HFFc6 (cell line): Measurements from ENCODE around the gene OR9Q1. TPM values are rescaled to one million over a fixed set of nuclear protein-coding genes. Genes with fewer than 3 reads are reported as not detected.
"Not testable (repeated sequence)": the region's sequence is repeated elsewhere in the genome, so short reads cannot be mapped to it uniquely, and the experiment has no call there.

ENCODE experiments used
- DNase-seq: peaks from one replicate; pipeline ENCODE4 v3.0.0-alpha.2; 2018
- H3K27ac Mint-ChIP-seq: 2 replicates; pipeline ENCODE4 v1.8.0; 2020; ENCODE audit warnings: mild to moderate bottlenecking, mixed read lengths
- H3K27me3 Mint-ChIP-seq: 2 replicates; pipeline ENCODE4 v1.8.0; 2021; ENCODE audit warnings: mild to moderate bottlenecking, moderate library complexity, mixed read lengths; ENCODE audit not compliant: insufficient read depth
- H3K36me3 Mint-ChIP-seq: 2 replicates; pipeline ENCODE4 v1.8.0; 2021; ENCODE audit warnings: low read depth, mixed read lengths
- H3K4me1 Mint-ChIP-seq: 2 replicates; pipeline ENCODE4 v1.8.0; 2020; ENCODE audit warnings: low read depth, mixed read lengths
- H3K4me3 Mint-ChIP-seq: 2 replicates; pipeline ENCODE4 v1.8.0; 2020; ENCODE audit warnings: mild to moderate bottlenecking, moderate library complexity, mixed read lengths
- H3K9me3 Mint-ChIP-seq: 2 replicates; pipeline ENCODE4 v1.8.0; 2020; ENCODE audit warnings: mild to moderate bottlenecking, mixed read lengths
- total RNA-seq, 6 experiments: library from RNA; stranded (reverse); fragmentation: NEBNext Ultra II Directional; extraction: Animal tissue kit (Norgen Biotek cat#: 25700); gene quantifications; 2 replicates in 1 of 6; 3 replicates in 5 of 6; pipeline ENCODE4 v1.2.3, GENCODE V29; 2021
- TF ChIP-seq, protein P1 (sequence below): fragments of 200-600 bp; sonication (generic); IDR thresholded peaks from 2 replicates; pipeline ENCODE4 v1.5.0; 2021; ENCODE audit warnings: antibody characterized with exemption, mild to moderate bottlenecking

The OR9Q1 gene
- total RNA-seq, 6 experiments from 2014 or later = not detected

- no peaks in the 10 kb centered on the region for H3K36me3 Mint-ChIP-seq
- peaks cover 3% of the 10 kb centered on the region for H3K27me3 Mint-ChIP-seq
- H3K9me3 Mint-ChIP-seq = no peaks in the 10 kb centered on the region
- no peak within 1 kb of the TSS for H3K27ac Mint-ChIP-seq
- DNase-seq = no peak
- H3K4me1 Mint-ChIP-seq = no peaks in the 10 kb centered on the region; the same call in 1 of the 2 replicates
- TF ChIP-seq, protein P1, sequence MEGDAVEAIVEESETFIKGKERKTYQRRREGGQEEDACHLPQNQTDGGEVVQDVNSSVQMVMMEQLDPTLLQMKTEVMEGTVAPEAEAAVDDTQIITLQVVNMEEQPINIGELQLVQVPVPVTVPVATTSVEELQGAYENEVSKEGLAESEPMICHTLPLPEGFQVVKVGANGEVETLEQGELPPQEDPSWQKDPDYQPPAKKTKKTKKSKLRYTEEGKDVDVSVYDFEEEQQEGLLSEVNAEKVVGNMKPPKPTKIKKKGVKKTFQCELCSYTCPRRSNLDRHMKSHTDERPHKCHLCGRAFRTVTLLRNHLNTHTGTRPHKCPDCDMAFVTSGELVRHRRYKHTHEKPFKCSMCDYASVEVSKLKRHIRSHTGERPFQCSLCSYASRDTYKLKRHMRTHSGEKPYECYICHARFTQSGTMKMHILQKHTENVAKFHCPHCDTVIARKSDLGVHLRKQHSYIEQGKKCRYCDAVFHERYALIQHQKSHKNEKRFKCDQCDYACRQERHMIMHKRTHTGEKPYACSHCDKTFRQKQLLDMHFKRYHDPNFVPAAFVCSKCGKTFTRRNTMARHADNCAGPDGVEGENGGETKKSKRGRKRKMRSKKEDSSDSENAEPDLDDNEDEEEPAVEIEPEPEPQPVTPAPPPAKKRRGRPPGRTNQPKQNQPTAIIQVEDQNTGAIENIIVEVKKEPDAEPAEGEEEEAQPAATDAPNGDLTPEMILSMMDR = no peak
- H3K4me3 Mint-ChIP-seq = no peak within 1 kb of the TSS
Observed at GRCh38 chr11:58204042-58204441, 180.4 kb downstream of the OR9Q1 start, which contains the start of gene OR1S2. Gene OR1S2, minus strand, starts transcription at chr11:58204142. Its CDS starts 0 bp downstream, at chr11:58204142.

- H3K4me1 Mint-ChIP-seq, H3K27ac Mint-ChIP-seq, H3K9me3 Mint-ChIP-seq, H3K27me3 Mint-ChIP-seq, H3K4me3 Mint-ChIP-seq, DNase-seq, H3K36me3 Mint-ChIP-seq: not testable (repeated sequence)
Observed at GRCh38 chr11:58212420-58212819, 188.7 kb downstream of the OR9Q1 start, which contains the start of gene OR1S1. Gene OR1S1, plus strand, starts transcription at chr11:58212720.

DNA sequence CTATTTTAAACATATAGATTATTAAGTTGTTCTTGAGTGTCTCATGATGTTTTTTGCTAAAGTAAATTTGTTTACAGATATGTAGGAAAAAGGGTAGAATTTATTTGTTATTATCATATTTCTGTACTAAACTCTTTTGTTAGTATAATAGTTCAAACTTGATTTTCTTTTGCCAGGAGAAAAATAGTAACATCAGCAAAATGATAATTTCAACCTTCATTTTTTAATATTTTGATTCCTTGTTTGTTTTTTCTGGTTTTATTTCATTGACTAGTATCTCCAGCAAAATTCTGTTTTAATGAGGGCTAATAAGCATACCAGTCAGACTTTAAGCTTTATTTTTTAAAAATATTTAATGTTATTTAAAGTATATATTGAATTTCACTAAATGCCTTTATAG lies 192.8 kb downstream of the OR9Q1 start:
- Mint-ChIP-seq H3K27ac (no peak overlapping the region), H3K4me1 (peaks cover 9% of the 10 kb centered on the region; the same call in 1 of the 2 replicates), H3K4me3 (no peak overlapping the region), H3K36me3 (no peaks in the 10 kb centered on the region), H3K27me3 (peaks cover 6% of the 10 kb centered on the region), H3K9me3 (no peaks in the 10 kb centered on the region)
- TF ChIP-seq, protein P1 = no peak
- no peak for DNase-seq

DNA sequence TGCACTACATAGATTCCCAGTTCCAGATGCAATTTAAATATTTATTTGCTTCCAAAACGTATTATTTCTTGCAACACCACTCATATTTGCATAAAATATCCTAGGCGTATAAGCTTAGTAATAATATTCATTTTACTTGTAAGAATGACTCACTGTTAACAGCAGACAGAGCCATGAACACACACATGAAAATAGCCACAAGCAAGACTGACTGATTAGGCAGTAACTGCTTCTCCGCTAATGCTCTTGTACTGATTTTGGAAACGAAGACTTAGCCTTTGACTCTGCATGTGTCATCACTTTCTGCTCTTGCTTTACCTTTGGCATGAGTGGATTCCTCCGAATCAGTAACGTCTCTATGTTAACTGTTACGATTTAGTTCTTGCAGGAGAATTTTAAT lies 199.0 kb downstream of the OR9Q1 start:
- H3K36me3 Mint-ChIP-seq = no peaks in the 10 kb centered on the region
- TF ChIP-seq, protein P1 = no peak
- DNase-seq = peak; percentile 73
- no peak overlapping the region for H3K27ac Mint-ChIP-seq
- peaks cover 21% of the 10 kb centered on the region; the same call in 1 of the 2 replicates for H3K4me1 Mint-ChIP-seq
- H3K27me3 Mint-ChIP-seq = no peaks in the 10 kb centered on the region; the same call in 1 of the 2 replicates
- H3K9me3 Mint-ChIP-seq = no peaks in the 10 kb centered on the region
- 0 out of 2 replicates have a peak overlapping the region, but pooled peaks have one; percentile 14 for H3K4me3 Mint-ChIP-seq

- TF ChIP-seq, protein P1 = no peak
- H3K9me3 Mint-ChIP-seq = peaks cover 4% of the 10 kb centered on the region; the same call in 1 of the 2 replicates
- no peak for DNase-seq
- H3K27me3 Mint-ChIP-seq = no peaks in the 10 kb centered on the region
- peaks cover under 1% of the 10 kb centered on the region; the same call in 1 of the 2 replicates for H3K4me1 Mint-ChIP-seq
- H3K36me3 Mint-ChIP-seq = peaks cover 6% of the 10 kb centered on the region; the same call in 1 of the 2 replicates
- H3K27ac Mint-ChIP-seq = no peak overlapping the region
- no peak overlapping the region for H3K4me3 Mint-ChIP-seq
Observed at GRCh38 chr11:58227956-58228615, 204.4 kb downstream of the OR9Q1 start.

Other genes with a start within 250 kb of the OR9Q1 start
- gene OR6Q1, start 7.1 kb downstream of the OR9Q1 start, total RNA-seq = not detected
- not detected for gene OR9I1, start 101.6 kb downstream of the OR9Q1 start, total RNA-seq
- gene OR9Q2, start 165.2 kb downstream of the OR9Q1 start, total RNA-seq = not detected
- gene OR1S2, start 180.3 kb downstream of the OR9Q1 start, total RNA-seq = not detected
- gene OR1S1, start 188.8 kb downstream of the OR9Q1 start, total RNA-seq = not detected
- gene OR10Q1, start 205.0 kb downstream of the OR9Q1 start, total RNA-seq = not detected
- gene OR10W1, start 244.4 kb downstream of the OR9Q1 start, total RNA-seq = not detected